ENCODE results near the gene PIK3C2G.
A peak's percentile ranks its signal among the peaks of the same experiment; 100 is the strongest.

PIK3C2G gene

GRCh38 chr12:18304609-18305008 is 43.3 kb downstream of the PIK3C2G start:
- Histone ChIP-seq H3K36me3 (ENCODE audit: control insufficient read depth, insufficient read depth, low read length) (no peaks in the 10 kb centered on the region), H3K27me3 (replicated peaks; ENCODE audit: control insufficient read depth, insufficient read depth, low read length) (no peaks in the 10 kb centered on the region), H3K4me3 (replicated peaks; ENCODE audit: low read depth, low read length) (no peak overlapping the region)
- TF ChIP-seq CTCF (IDR thresholded peaks at IDR 0.05; ENCODE audit: insufficient read depth, low read length, poor library complexity, severe bottlenecking): no peak
- DNase-seq (ENCODE audit: extremely low read depth, insufficient read length): no peak

- no peak for DNase-seq (ENCODE audit: extremely low read depth, insufficient read length)
- no peak for TF ChIP-seq CTCF (IDR thresholded peaks at IDR 0.05; ENCODE audit: insufficient read depth, low read length, poor library complexity, severe bottlenecking)
- no peaks in the 10 kb centered on the region for H3K27me3 ChIP-seq (replicated peaks; ENCODE audit: control insufficient read depth, insufficient read depth, low read length)
Measured at GRCh38 chr12:18306311-18306710, 45.0 kb downstream of the PIK3C2G start.

GRCh38 chr12:18313306-18313705 is 52.0 kb downstream of the PIK3C2G start:
- Histone ChIP-seq H3K4me3 (replicated peaks; ENCODE audit: low read depth, low read length) (no peak overlapping the region), H3K27me3 (replicated peaks; ENCODE audit: control insufficient read depth, insufficient read depth, low read length) (no peaks in the 10 kb centered on the region), H3K36me3 (ENCODE audit: control insufficient read depth, insufficient read depth, low read length) (no peaks in the 10 kb centered on the region)
- no peak for DNase-seq (ENCODE audit: extremely low read depth, insufficient read length)
- no peak for TF ChIP-seq CTCF (IDR thresholded peaks at IDR 0.05; ENCODE audit: insufficient read depth, low read length, poor library complexity, severe bottlenecking)

More at GRCh38 chr12:18306311-18306710, 45.0 kb downstream of the PIK3C2G start:
- H3K36me3 ChIP-seq (ENCODE audit: control insufficient read depth, insufficient read depth, low read length): no peaks in the 10 kb centered on the region
- no peak overlapping the region for H3K4me3 ChIP-seq (replicated peaks; ENCODE audit: low read depth, low read length)

GRCh38 chr12:18320036-18320617 is 58.8 kb downstream of the PIK3C2G start:
- TF ChIP-seq CTCF (IDR thresholded peaks at IDR 0.05; ENCODE audit: insufficient read depth, low read length, poor library complexity, severe bottlenecking): peak; percentile 30
- Histone ChIP-seq H3K4me3 (replicated peaks; ENCODE audit: low read depth, low read length) (no peak overlapping the region), H3K36me3 (ENCODE audit: control insufficient read depth, insufficient read depth, low read length) (no peaks in the 10 kb centered on the region), H3K27me3 (replicated peaks; ENCODE audit: control insufficient read depth, insufficient read depth, low read length) (no peaks in the 10 kb centered on the region)
- no peak for DNase-seq (ENCODE audit: extremely low read depth, insufficient read length)

DNA sequence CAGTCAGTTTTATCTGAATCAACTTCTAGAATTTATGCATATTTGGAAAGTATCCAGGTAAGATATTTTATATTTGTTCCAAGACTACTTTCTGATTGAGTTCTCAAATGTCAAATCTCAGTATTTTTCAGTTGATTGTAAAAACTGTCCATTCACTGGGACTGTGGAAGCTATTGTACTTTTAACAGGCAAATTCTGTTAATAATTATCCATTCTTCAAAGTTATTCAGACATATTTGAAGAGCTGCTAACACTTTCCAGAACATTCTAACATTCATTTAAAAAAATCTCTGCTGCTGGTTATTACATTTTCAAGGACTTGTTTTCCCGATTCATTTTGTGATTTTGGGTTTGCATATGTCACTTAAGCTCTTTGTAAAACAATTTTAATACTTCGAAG is 59.7 kb downstream of the PIK3C2G start:
- H3K4me3 ChIP-seq (replicated peaks; ENCODE audit: low read depth, low read length): no peak overlapping the region
- DNase-seq (ENCODE audit: extremely low read depth, insufficient read length): no peak
- no peak for TF ChIP-seq CTCF (IDR thresholded peaks at IDR 0.05; ENCODE audit: insufficient read depth, low read length, poor library complexity, severe bottlenecking)
- no peaks in the 10 kb centered on the region for H3K27me3 ChIP-seq (replicated peaks; ENCODE audit: control insufficient read depth, insufficient read depth, low read length)
- no peaks in the 10 kb centered on the region for H3K36me3 ChIP-seq (ENCODE audit: control insufficient read depth, insufficient read depth, low read length)

DNA sequence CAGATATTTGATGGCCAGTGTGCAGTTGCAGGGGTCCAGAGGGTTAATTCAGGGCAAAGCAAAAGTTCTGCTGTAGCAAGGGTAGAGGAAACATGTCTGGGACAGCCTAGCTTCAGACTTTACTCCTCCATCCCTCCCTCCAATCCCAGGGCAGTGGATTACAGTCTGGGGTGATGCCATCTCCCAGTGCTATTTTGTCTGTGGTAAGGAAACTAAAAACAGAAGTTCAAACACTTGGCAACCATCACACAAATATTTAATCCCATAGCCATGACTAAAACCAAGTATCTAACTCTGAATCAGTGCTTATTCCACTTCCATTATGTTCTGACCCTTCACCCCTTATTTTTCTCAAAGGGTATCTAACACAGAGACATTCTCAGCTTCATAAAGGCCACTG is 61.8 kb downstream of the PIK3C2G start:
- TF ChIP-seq CTCF (IDR thresholded peaks at IDR 0.05; ENCODE audit: insufficient read depth, low read length, poor library complexity, severe bottlenecking): no peak
- H3K36me3 ChIP-seq (ENCODE audit: control insufficient read depth, insufficient read depth, low read length): no peaks in the 10 kb centered on the region
- DNase-seq (ENCODE audit: extremely low read depth, insufficient read length): no peak

More for the DNA sequence above, 61.8 kb downstream of the PIK3C2G start:
- Histone ChIP-seq H3K27me3 (replicated peaks; ENCODE audit: control insufficient read depth, insufficient read depth, low read length) (no peaks in the 10 kb centered on the region), H3K4me3 (replicated peaks; ENCODE audit: low read depth, low read length) (no peak overlapping the region)

All from GM06990 (cell line).